Spleen (tissue), 11 donors: ENCODE data around the gene CHRM5. TPM values are rescaled to one million over a fixed set of nuclear protein-coding genes. Genes with fewer than 3 reads are reported as not detected.

Experiments used
- DNase-seq: peaks from one replicate; pipeline ENCODE4 v3.0.0-alpha.2; 2020
- H3K27ac ChIP-seq, 8 donors: fragments of 200-600 bp; sonication (generic) in 7 of 8; 1 replicate in 4 of 8; 2 replicates in 4 of 8; pipeline versions ENCODE4 v1.5.0 to v1.8.0; 2016 to 2021; ENCODE audit warnings: inconsistent platforms in 4 of 8, mild to moderate bottlenecking in 4 of 8, moderate library complexity in 1 of 8
- H3K27me3 ChIP-seq, 7 donors: fragments of 200-600 bp; sonication (generic) in 6 of 7; replicated peaks in 1 of 7; 1 replicate in 4 of 7; 2 replicates in 3 of 7; pipeline versions ENCODE4 v1.5.0 to v1.8.0; 2016 to 2021; ENCODE audit warnings: inconsistent platforms in 3 of 7, mild to moderate bottlenecking in 1 of 7
- H3K36me3 ChIP-seq, 6 donors: fragments of 200-600 bp; sonication (generic) in 5 of 6; 1 replicate in 4 of 6; 2 replicates in 2 of 6; pipeline versions ENCODE4 v1.5.0 to v1.8.0; 2016 to 2021; ENCODE audit warnings: inconsistent platforms in 2 of 6
- H3K4me1 ChIP-seq, 6 donors: fragments of 200-600 bp; sonication (generic) in 5 of 6; 1 replicate in 3 of 6; 2 replicates in 3 of 6; pipeline versions ENCODE4 v1.5.0 to v1.8.0; 2016 to 2021; ENCODE audit warnings: inconsistent platforms in 3 of 6
- H3K4me3 ChIP-seq, 8 donors: fragments of 200-600 bp; sonication (generic) in 7 of 8; 1 replicate in 4 of 8; 2 replicates in 4 of 8; pipeline versions ENCODE4 v1.5.0 to v1.8.0; 2016 to 2021; ENCODE audit warnings: inconsistent platforms in 4 of 8, mild to moderate bottlenecking in 4 of 8, moderate library complexity in 2 of 8
- H3K9me3 ChIP-seq, 8 donors: fragments of 200-600 bp; sonication (generic) in 7 of 8; 1 replicate in 4 of 8; 2 replicates in 4 of 8; pipeline versions ENCODE4 v1.5.0 to v1.8.0; 2016 to 2021; ENCODE audit warnings: inconsistent platforms in 4 of 8
- CTCF ChIP-seq, 11 experiments: fragments of 200-600 bp in 7 of 11; fragments of 450-650 bp in 4 of 11; sonication (generic) in 4 of 11; IDR thresholded peaks in 8 of 11; conservative IDR thresholded peaks in 3 of 11; 1 replicate in 7 of 11; 2 replicates in 4 of 11; pipeline versions ENCODE4 v1.4.0 to v1.8.0; 2016 to 2021; ENCODE audit warnings: antibody characterized with exemption in 11 of 11, inconsistent platforms in 4 of 11, mild to moderate bottlenecking in 1 of 11
- POLR2A ChIP-seq, 3 donors: fragments of 450-650 bp; IDR thresholded peaks; one replicate each; pipeline ENCODE4 v1.5.1; 2017; ENCODE audit warnings: antibody characterized with exemption in 3 of 3, mild to moderate bottlenecking in 1 of 3
- POLR2AphosphoS5 ChIP-seq, 3 donors: sonication (generic); formaldehyde crosslinking; IDR thresholded peaks; one replicate each; pipeline ENCODE4 v1.5.1; 2017; ENCODE audit warnings: antibody characterized with exemption in 3 of 3
- whole genome bisulfite sequencing, 5 donors: extraction: QIAGEN DNeasy Blood & Tissue Kit in 3 of 5; methylation state at CpG; one replicate each; pipeline versions ENCODE4 v1.1.5 to v1.1.7; 2013 to 2018; 5-methylcytosine and 5-hydroxymethylcytosine counted together
- intact Hi-C: fragments of 100-400 bp; cut with DNase I; formaldehyde crosslinking; loops from one replicate; pipeline ENCODE4 v1.15.0; 2023; ENCODE audit warnings: low total_unique reads
- polyA plus RNA-seq, 3 donors: library from polyadenylated mRNA; stranded (reverse); fragments of 200-250 nt; gene quantifications; one replicate each; pipeline ENCODE4 v1.2.1, GENCODE V29; 2013
- total RNA-seq, 7 donors: library from RNA; depleted of rRNA in 3 of 7; stranded (reverse); fragments of >200 nt in 3 of 7; fragmentation: NEBNext Ultra II Directional in 4 of 7; extraction: Animal tissue kit (Norgen Biotek cat#: 25700) in 4 of 7; gene quantifications; one replicate each; pipeline versions ENCODE4 v1.1.0 to v1.2.1, GENCODE V29; 2016 to 2021
- donor health status: healthy with polysubstance abuse.
- donor health status: DM: no; HTN: no; CAD: no; lungs with moderate emphysema.
- donor health status: DM: no; HTN: no; CAD: no.
- donor health status: Bipolar disorder and iron deficiency.
- donor health status: healthy.
- donor health status: DM: no; HTN: no; CAD: no.
- donor health status: DM: yes; HTN: yes; CAD: no.

Gene CHRM5
- total and polyA plus RNA-seq, 10 donors = 0.03 TPM; not detected in 9

- no peak for DNase-seq
- Histone ChIP-seq H3K9me3 (peaks cover 0 to 13% (median 0%) of the 10 kb centered on the region in 8 donors), H3K36me3 (peaks cover 0 to 16% (median 8%) of the 10 kb centered on the region in 6 donors), H3K27ac (no peak overlapping the region), H3K4me3 (peak overlapping the region in 2 of 8 donors; percentile 82 to 94), H3K27me3 (no peaks in the 10 kb centered on the region), H3K4me1 (peaks cover 15 to 68% (median 39%) of the 10 kb centered on the region in 6 donors)
- WGBS, 5 donors = 93 to 97% (median 96%) methylated on average over 5 of the region's 5 CpGs
- intact Hi-C loops = loop anchor here (5.0 kb wide), 1 partner anchor 112 kb away; the partner anchor contains the start of gene KATNBL1
- TF ChIP-seq POLR2AphosphoS5 (IDR thresholded peaks at IDR 0.05) (no peak), POLR2A (IDR thresholded peaks at IDR 0.05) (no peak), CTCF (IDR thresholded peaks at IDR 0.05 in 8 of 11, conservative IDR thresholded peaks at IDR 0.05 in 3 of 11) (no peak)
Measured at GRCh38 chr15:34099914-34100313, 131.6 kb downstream of the CHRM5 start.

- no peaks in the 10 kb centered on the region for H3K36me3 ChIP-seq
- H3K9me3 ChIP-seq = peaks cover 0 to 13% (median 0%) of the 10 kb centered on the region in 8 donors
- 0 to 1% (median 0%) methylated on average over 34 to 48 of the region's 48 CpGs for WGBS, 5 donors
- H3K4me1 ChIP-seq = peaks cover 15 to 53% (median 39%) of the 10 kb centered on the region in 6 donors
- TF ChIP-seq CTCF (IDR thresholded peaks at IDR 0.05 in 8 of 11, conservative IDR thresholded peaks at IDR 0.05 in 3 of 11) (peak in 2 of 11 experiments; percentile 31 to 37), POLR2AphosphoS5 (IDR thresholded peaks at IDR 0.05) (peak; percentile 93 to 95 (median 95)), POLR2A (IDR thresholded peaks at IDR 0.05) (peak in 2 of 3 donors; percentile 19 to 85)
- DNase-seq = peak; percentile 99
- peak within 1 kb of the TSS; percentile 70 to 94 (median 86) for H3K4me3 ChIP-seq
- peak within 1 kb of the TSS; percentile 85 to 94 (median 89) for H3K27ac ChIP-seq
- intact Hi-C loops = loop anchor here (5.0 kb wide), 1 partner anchor 111 kb away; the partner anchor contains the start of gene KATNBL1
- no peaks in the 10 kb centered on the region for H3K27me3 ChIP-seq
Measured at GRCh38 chr15:34101366-34102174, 133.3 kb downstream of the CHRM5 start, which contains the start of the genes EMC7 and PGBD4. EMC7 (minus strand) TSS chr15:34101862; CDS start chr15:34101839, 23 bp downstream. PGBD4 (plus strand) TSS chr15:34102083; CDS start chr15:34102532, 449 bp downstream.

GRCh38 chr15:34102175-34102925 is 134.1 kb downstream of the CHRM5 start:
- no peak for DNase-seq
- Histone ChIP-seq H3K4me1 (peaks cover 15 to 51% (median 39%) of the 10 kb centered on the region in 6 donors), H3K27me3 (no peaks in the 10 kb centered on the region), H3K9me3 (peaks cover 0 to 13% (median 0%) of the 10 kb centered on the region in 8 donors), H3K27ac (peak overlapping the region; percentile 85 to 94 (median 89)), H3K4me3 (peak overlapping the region; percentile 70 to 94 (median 86)), H3K36me3 (no peaks in the 10 kb centered on the region)
- intact Hi-C loops = loop anchor here (5.0 kb wide), 1 partner anchor 110 kb away; the partner anchor contains the start of gene KATNBL1
- TF ChIP-seq POLR2AphosphoS5 (IDR thresholded peaks at IDR 0.05) (no peak), POLR2A (IDR thresholded peaks at IDR 0.05) (no peak), CTCF (IDR thresholded peaks at IDR 0.05 in 8 of 11, conservative IDR thresholded peaks at IDR 0.05 in 3 of 11) (no peak)
- 28 to 35% (median 31%) methylated on average over 29 of the region's 29 CpGs for WGBS, 5 donors
